MM.1S (cell line): Measurements from ENCODE around the gene PLCB1.

Experiments used
- DNase-seq: peaks from one replicate; pipeline ENCODE4 v3.0.0-alpha.2; 2015
- H2AFZ ChIP-seq: fragments of 300-600 bp; sonication (generic); 2 replicates; pipeline ENCODE4 v1.6.0; 2016; ENCODE audit warnings: antibody characterized with exemption, low read length
- H3F3A ChIP-seq: fragments of 300-600 bp; sonication (generic); 2 replicates; pipeline ENCODE4 v1.6.1; 2016; ENCODE audit warnings: mild to moderate bottlenecking, antibody characterized with exemption, low read length, moderate library complexity, mixed read lengths; ENCODE audit not compliant: insufficient read depth
- H3K27ac ChIP-seq: fragments of 300-600 bp; sonication (generic); 2 replicates; pipeline ENCODE4 v1.5.1; 2016; ENCODE audit warnings: mild to moderate bottlenecking, low read length
- H3K27me3 ChIP-seq: fragments of 300-600 bp; sonication (generic); replicated peaks from 2 replicates; pipeline ENCODE4 v1.6.0; 2016; ENCODE audit warnings: low read length; ENCODE audit not compliant: insufficient read depth
- H3K36me3 ChIP-seq: fragments of 300-600 bp; sonication (generic); replicated peaks from 2 replicates; pipeline ENCODE4 v1.6.1; 2016; ENCODE audit warnings: mild to moderate bottlenecking, low read length, mixed read lengths; ENCODE audit not compliant: insufficient read depth
- H3K4me1 ChIP-seq: fragments of 300-600 bp; sonication (generic); 2 replicates; pipeline ENCODE4 v1.6.1; 2016; ENCODE audit warnings: low read length, mixed read lengths
- H3K4me2 ChIP-seq: fragments of 300-600 bp; sonication (generic); 2 replicates; pipeline ENCODE4 v1.6.0; 2016; ENCODE audit warnings: low read depth, low read length
- H3K4me3 ChIP-seq: fragments of 300-600 bp; sonication (generic); 2 replicates; pipeline ENCODE4 v1.5.1; 2016; ENCODE audit warnings: low read length, mixed read lengths
- H3K79me2 ChIP-seq: fragments of 300-600 bp; sonication (generic); 2 replicates; pipeline ENCODE4 v1.6.1; 2016; ENCODE audit warnings: mixed run types, low read length, mixed read lengths
- H3K9ac ChIP-seq: fragments of 300-600 bp; sonication (generic); 2 replicates; pipeline ENCODE4 v1.6.1; 2016; ENCODE audit warnings: low read length, mixed read lengths
- H3K9me2 ChIP-seq: fragments of 300-600 bp; sonication (generic); replicated peaks from 2 replicates; pipeline ENCODE4 v1.6.1; 2016; ENCODE audit warnings: mild to moderate bottlenecking, low read length, mixed read lengths; ENCODE audit not compliant: insufficient read depth
- H3K9me3 ChIP-seq: fragments of 300-600 bp; sonication (generic); replicated peaks from 2 replicates; pipeline ENCODE4 v1.6.1; 2016; ENCODE audit warnings: mild to moderate bottlenecking, low read length, mixed read lengths; ENCODE audit not compliant: insufficient read depth
- H4K20me1 ChIP-seq: fragments of 300-600 bp; sonication (generic); 2 replicates; pipeline ENCODE4 v1.6.1; 2016; ENCODE audit warnings: mild to moderate bottlenecking, low read length, moderate library complexity, mixed read lengths; ENCODE audit not compliant: insufficient read depth
- EZH2 ChIP-seq: fragments of 300-600 bp; sonication (generic); optimal IDR thresholded peaks from 2 replicates; pipeline ENCODE3; 2017; ENCODE audit warnings: low read depth, mild to moderate bottlenecking, antibody characterized with exemption, low read length, mixed read lengths
- EZH2phosphoT487 ChIP-seq: fragments of 300-600 bp; sonication (generic); IDR thresholded peaks from 2 replicates; pipeline ENCODE4 v1.6.1; 2018; ENCODE audit warnings: antibody characterized with exemption, low read length
- TF ChIP-seq, protein P1 (sequence below): fragments of 300-600 bp; sonication (generic); IDR thresholded peaks from 2 replicates; pipeline ENCODE4 v1.5.1; 2016; ENCODE audit warnings: antibody characterized with exemption, low read length, mixed read lengths

Gene PLCB1

DNA sequence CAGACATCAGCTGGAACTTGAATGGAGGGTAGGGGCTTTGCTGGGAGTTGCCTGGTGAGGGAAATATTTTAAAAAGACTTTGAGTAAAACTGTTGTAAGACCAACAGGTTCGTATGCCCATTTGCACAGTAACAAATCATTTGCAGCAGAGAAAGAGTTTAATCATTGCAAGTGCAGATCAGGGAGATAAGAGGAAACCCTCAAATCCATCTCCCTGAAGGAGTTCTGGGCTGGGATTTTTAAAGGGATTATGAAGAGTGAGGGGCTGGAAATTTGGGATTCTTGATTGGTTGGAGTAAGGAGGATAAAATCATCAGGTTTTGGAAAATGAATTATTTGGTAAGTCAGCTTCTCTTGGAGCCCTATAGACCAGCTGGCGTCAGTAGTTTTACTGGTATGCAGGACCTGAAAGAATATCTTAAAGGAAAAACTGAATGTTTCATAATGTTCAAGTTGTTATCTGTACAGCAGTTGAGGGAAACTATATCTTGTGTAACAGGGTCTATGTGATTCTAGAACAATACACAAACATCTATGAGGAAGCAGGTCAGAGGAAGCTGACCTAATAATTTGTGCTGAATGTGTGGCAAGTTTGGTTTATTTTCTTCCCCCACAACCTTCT, 295.5 kb downstream of the PLCB1 start:
- H3K36me3 ChIP-seq = no peaks in the 10 kb centered on the region
- no peaks in the 10 kb centered on the region for H3K79me2 ChIP-seq
- DNase-seq = no peak
- H3K9me3 ChIP-seq = no peaks in the 10 kb centered on the region
- no peak overlapping the region for H2AFZ ChIP-seq
- H3K4me2 ChIP-seq = no peak overlapping the region
- no peaks in the 10 kb centered on the region for H3K27me3 ChIP-seq
- no peaks in the 10 kb centered on the region for H3K4me1 ChIP-seq
- H4K20me1 ChIP-seq = no peaks in the 10 kb centered on the region
- no peak overlapping the region for H3K9ac ChIP-seq
- no peaks in the 10 kb centered on the region for H3F3A ChIP-seq
- H3K9me2 ChIP-seq = no peaks in the 10 kb centered on the region
- no peak overlapping the region for H3K4me3 ChIP-seq
- TF ChIP-seq, protein P1, sequence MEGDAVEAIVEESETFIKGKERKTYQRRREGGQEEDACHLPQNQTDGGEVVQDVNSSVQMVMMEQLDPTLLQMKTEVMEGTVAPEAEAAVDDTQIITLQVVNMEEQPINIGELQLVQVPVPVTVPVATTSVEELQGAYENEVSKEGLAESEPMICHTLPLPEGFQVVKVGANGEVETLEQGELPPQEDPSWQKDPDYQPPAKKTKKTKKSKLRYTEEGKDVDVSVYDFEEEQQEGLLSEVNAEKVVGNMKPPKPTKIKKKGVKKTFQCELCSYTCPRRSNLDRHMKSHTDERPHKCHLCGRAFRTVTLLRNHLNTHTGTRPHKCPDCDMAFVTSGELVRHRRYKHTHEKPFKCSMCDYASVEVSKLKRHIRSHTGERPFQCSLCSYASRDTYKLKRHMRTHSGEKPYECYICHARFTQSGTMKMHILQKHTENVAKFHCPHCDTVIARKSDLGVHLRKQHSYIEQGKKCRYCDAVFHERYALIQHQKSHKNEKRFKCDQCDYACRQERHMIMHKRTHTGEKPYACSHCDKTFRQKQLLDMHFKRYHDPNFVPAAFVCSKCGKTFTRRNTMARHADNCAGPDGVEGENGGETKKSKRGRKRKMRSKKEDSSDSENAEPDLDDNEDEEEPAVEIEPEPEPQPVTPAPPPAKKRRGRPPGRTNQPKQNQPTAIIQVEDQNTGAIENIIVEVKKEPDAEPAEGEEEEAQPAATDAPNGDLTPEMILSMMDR = no peak
- TF ChIP-seq EZH2 = no peak
- TF ChIP-seq EZH2phosphoT487 = no peak
- H3K27ac ChIP-seq = no peak overlapping the region

DNA sequence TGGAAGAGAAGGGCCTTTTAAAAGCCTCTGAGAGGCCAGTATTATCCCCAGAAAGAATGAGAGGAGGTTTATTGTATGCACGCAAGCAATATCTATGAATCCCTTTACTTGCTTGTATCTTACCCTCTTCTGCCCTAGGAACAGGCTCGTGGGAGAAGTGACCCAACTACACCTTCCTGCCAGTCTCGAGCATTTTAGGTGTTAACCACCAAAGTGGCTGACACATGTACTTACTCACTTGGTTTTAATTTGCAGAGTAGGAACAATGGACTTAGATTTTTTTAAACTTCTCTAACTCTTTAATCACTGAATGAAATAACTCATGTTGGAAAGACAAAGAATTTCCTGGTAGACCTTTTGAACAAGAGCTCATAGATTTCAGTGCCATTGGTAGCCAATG, 296.9 kb downstream of the PLCB1 start:
- no peaks in the 10 kb centered on the region for H3K4me1 ChIP-seq
- no peak for TF ChIP-seq EZH2phosphoT487
- TF ChIP-seq, protein P1 = no peak
- no peak for TF ChIP-seq EZH2
- H3K27ac ChIP-seq = no peak overlapping the region
- no peak overlapping the region for H2AFZ ChIP-seq
- H3K9ac ChIP-seq = no peak overlapping the region
- no peak overlapping the region for H3K4me2 ChIP-seq
- no peaks in the 10 kb centered on the region for H3F3A ChIP-seq
- DNase-seq = no peak
- no peaks in the 10 kb centered on the region for H3K36me3 ChIP-seq
- no peaks in the 10 kb centered on the region for H3K9me3 ChIP-seq
- H3K79me2 ChIP-seq = no peaks in the 10 kb centered on the region
- H3K4me3 ChIP-seq = no peak overlapping the region
- H4K20me1 ChIP-seq = no peaks in the 10 kb centered on the region
- H3K27me3 ChIP-seq = no peaks in the 10 kb centered on the region
- H3K9me2 ChIP-seq = no peaks in the 10 kb centered on the region

DNA sequence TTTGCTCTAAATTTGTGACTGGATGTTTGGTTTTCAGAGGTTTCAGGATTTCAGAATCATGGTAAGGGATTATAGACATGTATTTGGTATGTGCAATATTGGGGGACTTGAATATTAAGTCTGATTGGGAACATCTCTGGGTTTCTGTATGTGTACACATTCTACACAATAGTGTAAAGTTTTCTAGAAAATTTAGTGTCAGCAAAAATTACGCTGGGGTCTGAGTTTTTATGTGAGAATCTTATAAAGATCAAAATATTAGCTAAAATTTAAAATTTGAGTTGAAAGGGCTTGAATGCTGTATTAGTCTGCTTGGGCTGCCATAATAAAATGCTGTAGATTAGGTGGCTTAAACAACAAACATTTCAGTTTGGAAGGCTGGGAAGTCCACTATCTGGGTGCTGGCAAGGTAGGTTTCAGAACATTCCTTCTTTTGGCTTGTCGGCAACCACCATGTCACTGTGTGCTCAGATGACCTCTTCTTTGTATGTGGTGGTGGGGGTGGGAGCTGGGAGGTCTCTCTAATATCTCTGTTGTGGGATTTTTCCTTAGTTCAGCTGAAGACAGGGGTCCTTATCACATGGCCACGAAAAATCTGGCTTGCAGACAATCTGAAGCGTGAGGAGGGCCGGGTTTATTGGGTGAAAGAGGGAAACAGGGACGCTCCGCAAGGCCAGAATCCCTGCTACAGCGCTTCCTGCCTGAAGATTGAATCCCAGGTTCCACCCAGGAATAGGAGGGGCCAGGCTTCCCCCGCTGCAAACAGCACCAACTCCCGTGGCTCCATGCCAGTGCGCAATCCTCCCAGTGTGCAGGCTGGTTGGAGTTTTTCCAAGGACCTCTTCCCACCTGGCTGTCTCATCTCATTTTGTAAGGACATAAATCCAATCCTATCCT, 299.7 kb downstream of the PLCB1 start:
- H2AFZ ChIP-seq = no peak overlapping the region
- H3F3A ChIP-seq = no peaks in the 10 kb centered on the region
- no peak overlapping the region for H3K4me3 ChIP-seq
- H3K4me2 ChIP-seq = no peak overlapping the region
- no peak overlapping the region for H3K9ac ChIP-seq
- no peak for TF ChIP-seq EZH2
- TF ChIP-seq EZH2phosphoT487 = no peak
- TF ChIP-seq, protein P1 = no peak
- H3K27ac ChIP-seq = no peak overlapping the region
- no peaks in the 10 kb centered on the region for H3K27me3 ChIP-seq
- H3K9me3 ChIP-seq = no peaks in the 10 kb centered on the region
- H3K36me3 ChIP-seq = no peaks in the 10 kb centered on the region
- no peaks in the 10 kb centered on the region for H3K79me2 ChIP-seq
- H3K9me2 ChIP-seq = no peaks in the 10 kb centered on the region
- H4K20me1 ChIP-seq = no peaks in the 10 kb centered on the region
- no peaks in the 10 kb centered on the region for H3K4me1 ChIP-seq
- DNase-seq = no peak
